ENCODE results near the gene KRTAP10-8.
"Not testable (repeated sequence)": the region's sequence is repeated elsewhere in the genome, so short reads cannot be mapped to it uniquely, and the experiment has no call there.

KRTAP10-8 gene

DNA sequence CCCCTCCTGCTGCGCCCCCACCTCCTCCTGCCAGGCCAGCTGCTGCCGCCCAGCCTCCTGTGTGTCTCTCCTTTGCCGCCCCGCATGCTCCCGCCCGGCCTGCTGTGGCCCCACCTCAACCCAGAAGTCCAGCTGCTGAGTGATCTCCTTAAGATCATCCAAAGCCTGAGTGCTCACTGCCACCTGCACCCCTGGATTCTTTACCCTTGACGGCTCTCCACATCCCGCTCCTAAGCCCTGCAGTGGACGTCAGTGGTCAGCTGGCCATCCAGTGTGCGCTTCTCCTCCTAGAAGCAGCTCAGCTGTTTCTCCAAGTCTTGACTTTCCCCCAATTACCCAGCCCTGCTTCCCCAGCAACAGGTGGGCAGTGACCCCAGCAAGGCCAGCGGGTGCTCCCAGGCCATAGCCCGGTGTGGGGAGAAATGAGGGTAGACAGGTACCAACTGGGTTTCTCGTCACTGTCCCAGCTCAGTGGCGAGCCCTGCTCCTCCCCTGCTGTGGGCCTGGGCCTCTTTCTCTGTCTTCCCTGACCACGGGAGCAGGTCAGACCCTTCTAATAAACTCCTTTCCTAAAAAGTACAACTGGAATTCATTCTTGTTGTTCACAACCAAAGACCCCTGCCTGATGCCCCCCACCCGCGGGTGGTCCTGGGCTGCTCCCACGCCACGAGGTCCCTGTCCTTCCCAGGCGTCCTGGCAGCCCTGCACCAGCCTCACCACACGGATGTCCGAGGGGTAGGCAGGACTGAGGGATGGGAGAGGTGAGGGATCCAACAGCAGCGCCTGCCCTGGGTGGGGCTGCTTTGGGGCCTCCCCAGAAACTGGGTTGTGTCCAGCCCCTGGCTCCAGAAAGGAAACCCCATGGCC lies 10.1 kb upstream of the KRTAP10-8 start:
- H3K36me3 Mint-ChIP-seq = no peaks in the 10 kb centered on the region
- H3K4me3 Mint-ChIP-seq = no peak overlapping the region
- DNase-seq (ENCODE audit: low spot score in 2 of 2) = no peak
- peaks cover 6% of the 10 kb centered on the region for H3K4me1 Mint-ChIP-seq
- no peak for ATAC-seq
- H3K27ac Mint-ChIP-seq = no peak overlapping the region
- peaks cover 3% of the 10 kb centered on the region for H3K9me3 Mint-ChIP-seq

DNA sequence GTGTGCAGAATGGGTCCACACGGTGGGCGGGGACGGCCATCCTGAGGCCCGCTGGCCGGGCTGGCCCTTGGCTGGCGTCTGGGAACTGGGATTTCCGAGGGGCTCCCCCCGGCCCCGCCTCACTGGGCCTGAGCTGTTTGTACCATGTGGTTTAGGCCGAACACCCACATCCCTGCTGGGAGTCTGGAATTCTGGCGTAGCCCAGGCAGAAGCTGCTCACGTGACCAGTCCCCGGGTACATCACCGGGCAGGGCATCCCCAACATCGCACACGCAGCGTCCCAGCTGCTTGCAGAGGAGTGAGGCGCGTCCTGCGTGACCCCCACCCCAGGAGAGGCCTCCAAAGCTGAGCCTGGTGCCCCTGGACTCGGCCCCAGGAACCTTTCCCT lies 9.4 kb upstream of the KRTAP10-8 start:
- Mint-ChIP-seq H3K27ac (no peak overlapping the region), H3K4me3 (no peak overlapping the region), H3K4me1 (peaks cover 6% of the 10 kb centered on the region), H3K36me3 (no peaks in the 10 kb centered on the region), H3K9me3 (peaks cover 3% of the 10 kb centered on the region)
- ATAC-seq (no peak), DNase-seq (ENCODE audit: low spot score in 2 of 2) (no peak)

DNA sequence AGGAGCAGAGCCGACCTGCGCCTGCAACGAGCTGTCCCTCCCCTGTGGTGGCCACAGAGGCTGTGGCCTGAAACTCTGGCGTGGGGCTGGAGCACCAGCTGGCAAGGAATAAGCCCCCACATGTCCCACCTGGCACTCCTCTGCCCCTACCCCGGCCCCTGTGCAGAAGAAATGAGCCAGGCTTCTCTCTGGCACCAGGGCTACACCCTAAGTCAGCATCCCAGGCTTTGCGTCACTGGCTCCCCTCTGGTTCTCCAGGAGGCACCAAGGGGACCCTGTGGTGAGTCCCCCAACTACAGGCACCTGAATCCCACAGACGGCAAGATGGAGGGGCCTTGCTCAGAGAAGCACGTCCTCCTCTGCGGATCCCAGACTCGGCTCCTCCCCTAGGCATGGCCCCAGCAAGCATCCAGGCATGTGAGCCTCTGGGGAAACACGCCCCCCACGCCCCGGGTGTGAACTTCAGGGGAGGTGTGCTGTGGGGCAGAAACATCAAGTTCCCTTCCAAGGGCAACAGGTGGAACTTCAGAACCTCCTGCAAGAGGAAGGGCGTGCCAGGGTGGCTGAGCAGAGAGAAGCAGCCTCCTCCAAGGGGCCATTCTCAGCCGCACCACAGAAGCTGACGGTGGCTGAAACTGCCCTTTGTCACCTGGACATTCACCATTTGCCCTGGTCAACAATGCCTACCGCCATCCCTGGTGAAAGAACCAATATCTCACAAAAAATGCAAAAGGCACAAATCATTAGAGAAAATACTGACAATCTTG lies 8.6 kb upstream of the KRTAP10-8 start:
- Mint-ChIP-seq H3K9me3 (peaks cover 3% of the 10 kb centered on the region), H3K27ac (no peak overlapping the region), H3K36me3 (no peaks in the 10 kb centered on the region), H3K4me1 (peaks cover 6% of the 10 kb centered on the region), H3K4me3 (no peak overlapping the region)
- ATAC-seq (no peak), DNase-seq (ENCODE audit: low spot score in 2 of 2) (no peak)

DNA sequence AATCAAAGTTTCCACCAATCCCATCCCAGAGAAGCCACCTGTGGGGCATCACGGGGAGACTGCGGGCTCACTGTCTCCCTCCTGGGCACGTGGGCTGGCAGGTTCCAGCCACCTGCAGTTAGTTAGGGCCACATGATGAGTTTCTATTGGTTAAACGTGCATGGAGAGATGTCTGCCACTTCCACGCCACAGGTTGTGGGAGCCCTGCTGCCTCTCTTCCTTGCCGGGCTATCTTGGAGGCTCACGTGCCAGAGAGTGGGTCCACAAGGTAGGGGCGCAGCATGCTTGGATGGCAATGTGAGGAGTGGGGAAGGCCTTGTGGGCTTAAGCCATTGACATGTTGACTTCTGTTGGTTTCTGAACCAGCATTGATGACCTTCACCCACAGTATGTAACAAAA lies 8.0 kb upstream of the KRTAP10-8 start:
- no peaks in the 10 kb centered on the region for H3K36me3 Mint-ChIP-seq
- H3K4me3 Mint-ChIP-seq = no peak overlapping the region

DNA sequence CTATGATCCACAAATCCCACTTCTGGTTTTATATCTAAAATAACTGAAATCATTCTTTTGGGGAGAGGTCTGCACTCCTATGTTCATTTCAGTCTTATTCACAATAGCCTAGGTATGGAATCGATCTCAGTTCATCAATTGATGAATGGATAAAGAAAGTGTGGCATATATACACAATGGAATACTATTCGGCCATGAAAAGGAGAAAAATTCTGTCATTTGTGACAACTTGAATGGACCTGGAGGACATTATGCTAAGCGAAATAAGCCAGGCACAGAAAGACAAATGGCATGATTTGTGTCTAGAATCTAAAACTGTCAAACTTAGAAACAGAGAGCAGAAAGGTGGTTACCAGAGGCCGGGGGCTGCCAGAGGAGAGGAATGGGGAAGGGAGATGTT lies 5.4 kb upstream of the KRTAP10-8 start:
- ATAC-seq = no peak
- no peak overlapping the region for H3K27ac Mint-ChIP-seq
- peaks cover 17% of the 10 kb centered on the region for H3K9me3 Mint-ChIP-seq
- H3K36me3 Mint-ChIP-seq = no peaks in the 10 kb centered on the region
- H3K4me3 Mint-ChIP-seq = no peak overlapping the region
- no peak for DNase-seq (ENCODE audit: low spot score in 2 of 2)
- peaks cover 4% of the 10 kb centered on the region for H3K4me1 Mint-ChIP-seq

More for the DNA sequence above, 8.0 kb upstream of the KRTAP10-8 start:
- ATAC-seq = no peak
- H3K4me1 Mint-ChIP-seq = peaks cover 6% of the 10 kb centered on the region
- no peak for DNase-seq (ENCODE audit: low spot score in 2 of 2)
- H3K27ac Mint-ChIP-seq = no peak overlapping the region
- peaks cover 2% of the 10 kb centered on the region for H3K9me3 Mint-ChIP-seq

DNA sequence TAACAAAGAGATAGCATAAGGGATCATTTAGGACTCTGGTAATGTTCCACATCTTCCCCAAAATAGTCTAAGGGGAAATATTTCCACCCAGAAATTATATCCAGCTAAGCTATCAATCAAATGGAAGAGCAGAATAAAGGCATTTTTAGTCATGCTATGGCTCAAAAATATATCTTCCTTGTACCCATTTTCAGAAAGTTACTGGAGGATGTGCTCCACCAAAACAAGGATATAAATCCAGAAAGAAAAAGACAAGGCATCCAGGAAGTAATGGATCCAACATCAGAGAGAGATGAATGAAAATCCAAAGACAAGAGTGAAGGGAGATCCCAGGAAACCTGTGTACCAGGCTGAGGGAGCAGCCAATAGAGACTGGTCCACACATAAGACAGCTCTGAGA lies 2.7 kb upstream of the KRTAP10-8 start:
- H3K4me3 Mint-ChIP-seq = no peak overlapping the region
- H3K4me1 Mint-ChIP-seq = peaks cover 6% of the 10 kb centered on the region
- peaks cover 18% of the 10 kb centered on the region for H3K9me3 Mint-ChIP-seq
- H3K27ac Mint-ChIP-seq = no peak overlapping the region
- ATAC-seq (no peak), DNase-seq (ENCODE audit: low spot score in 2 of 2) (no peak)
- no peaks in the 10 kb centered on the region for H3K36me3 Mint-ChIP-seq

DNA sequence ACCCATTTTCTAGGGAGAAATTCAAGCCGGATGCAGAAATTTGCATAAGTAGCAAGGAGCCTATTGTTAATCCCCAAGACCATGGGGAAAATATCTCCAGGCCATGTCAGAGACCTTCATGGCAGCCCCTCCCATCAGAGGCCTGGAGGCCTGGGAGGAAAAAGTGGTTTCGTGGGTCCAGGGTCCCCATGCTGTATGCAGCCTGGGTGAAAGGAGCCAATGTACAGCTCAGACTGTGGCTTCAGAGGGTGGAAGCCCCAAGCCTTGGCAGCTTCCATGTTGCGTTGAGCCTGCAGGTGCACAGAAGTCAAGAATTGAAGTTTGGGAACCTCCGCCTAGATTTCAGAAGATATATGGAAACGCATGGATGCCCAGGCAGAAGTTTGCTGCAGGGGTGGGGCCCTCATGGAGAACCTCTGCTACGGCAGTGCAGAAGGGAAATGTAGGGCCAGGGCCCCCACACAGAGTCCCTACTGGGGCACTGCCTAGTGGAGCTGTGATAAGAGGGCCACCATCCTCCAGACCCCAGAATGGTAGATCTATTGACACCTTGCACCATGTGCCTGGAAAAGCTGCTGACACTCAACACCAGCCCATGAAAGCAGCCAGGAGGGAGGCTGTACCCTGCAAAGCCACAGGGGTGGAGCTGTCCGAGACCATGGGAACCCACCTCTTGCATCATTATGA lies 1.6 kb upstream of the KRTAP10-8 start:
- DNase-seq (ENCODE audit: low spot score in 2 of 2); H3K36me3 Mint-ChIP-seq; H3K4me3 Mint-ChIP-seq; H3K4me1 Mint-ChIP-seq; H3K27ac Mint-ChIP-seq; ATAC-seq: not testable (repeated sequence)
- peaks cover 18% of the 10 kb centered on the region for H3K9me3 Mint-ChIP-seq

DNA sequence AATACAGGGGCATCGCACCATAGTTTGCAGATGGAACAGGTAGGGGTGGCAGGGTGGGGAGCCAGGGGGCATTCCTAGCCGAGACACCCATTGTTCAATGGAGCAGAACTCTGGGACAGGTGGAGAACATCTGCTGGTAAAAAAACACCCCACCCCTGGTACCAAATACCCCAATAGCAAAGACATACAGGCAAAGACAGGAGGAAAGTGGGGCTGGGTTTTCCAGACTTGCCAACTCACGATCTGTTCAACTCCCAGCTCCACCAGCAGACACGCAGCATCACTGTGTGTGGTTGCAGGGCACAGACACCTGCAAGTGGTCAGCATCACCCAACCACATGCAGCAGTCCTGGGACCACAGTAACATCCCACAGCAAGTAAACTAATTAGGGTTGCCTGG lies 328 bp upstream of the KRTAP10-8 start:
- Mint-ChIP-seq H3K27ac (no peak overlapping the region), H3K36me3 (no peaks in the 10 kb centered on the region), H3K4me1 (peaks cover 16% of the 10 kb centered on the region), H3K9me3 (peaks cover 18% of the 10 kb centered on the region), H3K4me3 (no peak overlapping the region)
- ATAC-seq = no peak
- DNase-seq (ENCODE audit: low spot score in 2 of 2) = no peak

DNA sequence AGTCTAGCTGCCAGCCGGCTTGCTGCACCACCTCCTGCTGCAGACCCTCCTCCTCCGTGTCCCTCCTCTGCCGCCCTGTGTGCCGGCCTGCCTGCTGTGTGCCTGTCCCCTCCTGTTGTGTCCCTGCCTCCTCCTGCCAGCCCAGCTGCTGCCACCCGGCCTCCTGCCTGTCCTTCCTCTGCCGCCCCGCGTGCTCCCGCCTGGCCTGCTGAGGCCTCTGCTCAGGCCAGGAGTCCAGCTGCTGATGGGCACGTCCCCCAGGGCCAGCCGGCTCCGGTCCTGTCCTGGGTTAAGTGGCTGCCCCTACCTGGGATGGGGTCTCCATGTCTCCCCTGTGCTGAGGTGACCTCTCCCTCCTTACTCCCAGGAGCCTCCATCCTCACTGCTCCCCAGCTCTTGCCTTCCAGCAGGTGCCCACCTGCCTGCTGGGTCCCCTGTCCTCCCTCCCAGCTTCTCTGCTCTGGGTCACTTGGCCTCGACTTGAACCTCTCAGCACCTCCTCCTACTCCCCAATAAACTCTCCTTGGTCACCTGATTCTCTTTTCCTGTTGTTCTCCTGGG lies 870 bp downstream of the KRTAP10-8 start:
- H3K27ac Mint-ChIP-seq = peak overlapping the region; percentile 48
- no peak for ATAC-seq
- H3K4me1 Mint-ChIP-seq = peaks cover 24% of the 10 kb centered on the region
- no peaks in the 10 kb centered on the region for H3K36me3 Mint-ChIP-seq
- DNase-seq (ENCODE audit: low spot score in 2 of 2) = peak in 1 of 2 donors; percentile 43
- H3K9me3 Mint-ChIP-seq = peaks cover 18% of the 10 kb centered on the region
- H3K4me3 Mint-ChIP-seq = no peak overlapping the region

DNA sequence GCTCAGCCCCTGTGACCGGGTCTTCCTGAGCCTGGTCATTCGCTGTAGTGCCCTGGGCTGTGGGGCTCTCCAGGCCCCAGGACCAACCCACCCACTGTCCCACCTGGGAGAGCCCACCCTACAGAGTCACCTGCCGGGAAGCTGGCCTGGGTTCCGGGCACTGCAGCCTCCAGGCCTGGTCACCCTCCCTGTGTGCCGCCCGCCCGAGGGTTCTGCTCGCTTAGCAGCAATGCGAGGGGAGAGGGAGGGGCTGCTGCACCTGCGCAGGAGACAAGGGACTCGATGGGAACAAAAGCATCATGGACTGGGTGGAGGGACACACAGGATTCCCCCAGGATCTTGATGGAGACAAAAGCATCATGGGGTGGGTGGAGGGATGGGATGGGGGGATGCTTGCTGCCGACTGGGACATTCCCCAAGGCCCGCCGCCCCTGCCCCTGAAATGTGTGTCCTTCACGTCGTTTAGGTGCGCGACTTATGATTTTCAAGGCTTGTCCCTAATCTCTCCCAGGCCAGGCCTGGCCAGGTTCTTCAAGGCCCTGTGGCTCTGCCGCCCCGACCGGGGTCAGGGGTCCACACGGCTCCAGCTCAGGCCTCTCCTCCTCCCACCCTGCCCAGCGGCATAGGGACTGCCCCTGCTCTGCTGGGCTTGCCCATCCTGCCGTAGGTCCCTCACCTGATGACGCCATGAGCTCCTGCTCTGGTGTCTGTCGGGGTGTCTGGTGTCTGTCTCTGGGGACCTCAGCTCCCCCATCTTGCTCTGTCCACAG lies 1.7 kb downstream of the KRTAP10-8 start:
- H3K27ac Mint-ChIP-seq = peak overlapping the region; percentile 48
- no peak overlapping the region for H3K4me3 Mint-ChIP-seq
- DNase-seq (ENCODE audit: low spot score in 2 of 2) (peak in 1 of 2 donors; percentile 38), ATAC-seq (no peak)
- no peaks in the 10 kb centered on the region for H3K36me3 Mint-ChIP-seq
- peaks cover 32% of the 10 kb centered on the region for H3K4me1 Mint-ChIP-seq
- peaks cover 18% of the 10 kb centered on the region for H3K9me3 Mint-ChIP-seq

DNA sequence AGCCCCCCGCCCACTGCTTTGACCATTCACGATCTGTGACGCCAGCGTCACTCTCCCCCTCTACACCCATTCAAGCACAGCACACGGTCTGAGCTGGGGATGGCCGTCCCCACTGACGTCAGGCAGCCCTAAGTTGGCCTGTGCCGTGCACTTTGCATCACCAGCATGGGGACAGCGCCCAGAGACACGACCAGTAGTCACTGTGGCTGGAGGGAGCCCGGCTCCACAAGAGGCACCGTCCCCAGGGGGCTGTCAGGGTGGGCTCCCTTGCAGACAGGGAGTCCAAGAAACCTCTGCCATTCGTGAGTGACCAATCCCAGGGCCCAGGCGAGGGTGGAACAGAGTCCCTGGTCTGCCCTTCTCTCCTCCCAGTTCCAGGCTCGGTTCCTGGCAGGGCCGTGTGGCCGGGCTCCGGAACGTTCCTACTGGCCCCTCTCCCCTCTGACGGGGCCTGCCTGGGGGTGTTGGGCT lies 2.3 kb downstream of the KRTAP10-8 start:
- no peak overlapping the region for H3K4me3 Mint-ChIP-seq
- no peak overlapping the region for H3K27ac Mint-ChIP-seq
- peaks cover 16% of the 10 kb centered on the region for H3K9me3 Mint-ChIP-seq
- peak in 1 of 2 donors; percentile 36 for DNase-seq (ENCODE audit: low spot score in 2 of 2)
- H3K4me1 Mint-ChIP-seq = peaks cover 38% of the 10 kb centered on the region
- ATAC-seq = no peak
- H3K36me3 Mint-ChIP-seq = no peaks in the 10 kb centered on the region

DNA sequence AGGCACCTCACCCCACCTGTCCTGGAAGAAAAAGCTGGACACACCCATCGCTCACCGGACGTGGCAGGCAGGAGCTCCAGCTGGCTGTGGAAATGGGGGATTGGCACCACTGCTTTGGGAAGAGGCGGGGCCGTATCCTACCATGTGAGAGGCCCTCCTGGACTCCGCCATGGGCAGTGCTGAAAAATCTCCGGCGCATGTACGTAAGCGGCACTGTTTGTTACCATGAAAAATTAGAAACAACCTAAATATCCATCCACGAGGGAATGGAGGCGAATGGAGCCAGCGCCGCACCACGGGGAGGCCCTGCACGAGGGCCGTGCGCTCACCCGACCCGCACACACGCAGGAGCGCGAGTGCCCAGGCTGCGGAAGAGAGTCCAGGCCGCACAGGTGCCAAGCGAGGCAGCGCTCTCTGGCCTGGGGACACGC lies 3.1 kb downstream of the KRTAP10-8 start:
- ATAC-seq = no peak
- peak in 1 of 2 donors; percentile 37 for DNase-seq (ENCODE audit: low spot score in 2 of 2)
- Mint-ChIP-seq H3K9me3 (peaks cover 16% of the 10 kb centered on the region), H3K36me3 (no peaks in the 10 kb centered on the region), H3K4me1 (peaks cover 45% of the 10 kb centered on the region), H3K4me3 (no peak overlapping the region), H3K27ac (no peak overlapping the region)

DNA sequence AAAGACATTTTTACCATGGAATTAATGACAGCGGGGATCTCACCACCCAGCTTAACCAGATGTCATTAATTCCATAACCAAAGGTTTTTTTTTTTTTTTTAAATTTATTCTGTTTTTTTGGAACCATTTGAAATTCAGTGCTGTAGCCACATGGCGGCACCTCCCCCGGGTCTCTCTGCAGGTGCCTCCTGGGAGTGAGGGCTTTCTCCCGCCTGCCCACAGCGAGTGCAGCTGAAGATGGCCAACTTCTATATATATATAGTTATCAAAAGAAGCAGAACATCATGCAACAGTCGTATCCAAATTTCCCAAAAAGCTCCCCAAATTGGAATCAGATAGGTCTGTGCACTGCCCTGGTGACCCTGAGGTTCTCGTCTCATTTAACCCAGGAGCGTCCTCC lies 3.6 kb downstream of the KRTAP10-8 start:
- Mint-ChIP-seq H3K4me1 (peaks cover 45% of the 10 kb centered on the region), H3K36me3 (no peaks in the 10 kb centered on the region), H3K27ac (no peak overlapping the region), H3K9me3 (peaks cover 19% of the 10 kb centered on the region), H3K4me3 (no peak overlapping the region)
- ATAC-seq (no peak), DNase-seq (ENCODE audit: low spot score in 2 of 2) (no peak)

DNA sequence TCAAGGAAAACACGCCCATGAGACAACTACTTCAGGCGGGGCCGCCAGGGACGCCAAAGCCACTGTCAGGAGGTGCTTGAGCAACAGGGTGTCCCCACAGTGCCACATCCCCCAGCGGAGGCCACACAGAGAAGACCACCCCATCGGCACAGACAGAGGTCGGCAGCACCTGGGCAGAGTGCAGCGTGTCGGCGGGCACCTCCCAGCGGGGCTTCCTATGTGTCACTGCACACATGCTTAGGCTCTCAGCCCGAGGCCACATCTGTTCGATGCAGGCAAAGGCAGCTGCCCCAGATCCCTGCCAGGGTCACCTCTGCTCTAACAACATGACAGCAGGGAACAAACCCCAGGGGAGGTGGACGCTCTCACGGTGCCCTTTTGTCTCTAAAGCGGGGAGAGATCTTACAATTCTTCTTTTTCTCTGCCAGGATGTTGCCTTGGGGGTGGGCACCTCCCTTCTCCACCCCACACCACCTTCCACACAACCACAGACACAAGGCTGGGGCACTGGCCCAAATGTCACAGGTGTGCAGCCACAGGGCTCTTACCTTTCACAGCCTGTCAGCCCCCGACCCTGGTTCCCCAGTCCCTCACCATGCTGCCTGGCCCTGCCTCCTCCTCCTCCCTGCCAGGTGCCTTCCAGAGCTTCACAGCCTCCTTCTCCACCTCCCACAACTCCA lies 4.2 kb downstream of the KRTAP10-8 start:
- DNase-seq (ENCODE audit: low spot score in 2 of 2) = peak in 1 of 2 donors; percentile 38
- ATAC-seq = no peak
- no peaks in the 10 kb centered on the region for H3K36me3 Mint-ChIP-seq
- peaks cover 21% of the 10 kb centered on the region for H3K9me3 Mint-ChIP-seq
- H3K4me1 Mint-ChIP-seq = peaks cover 45% of the 10 kb centered on the region
- H3K4me3 Mint-ChIP-seq = no peak overlapping the region
- peak overlapping the region; percentile 91 for H3K27ac Mint-ChIP-seq
